Activated CD4-positive, alpha-beta T cell treated with anti-CD3 and anti-CD28 coated beads for 36 hours (primary cell): ENCODE data around the gene OPN4. TPM values are rescaled to one million over a fixed set of nuclear protein-coding genes. Genes with fewer than 3 reads are reported as not detected.

Source experiments
- ATAC-seq: fragments of 200-7000 bp; cut with Tn5 transposase; one replicate; pipeline ENCODE4 v1.10.0; 2021; ENCODE audit warnings: mild to moderate bottlenecking, moderate library complexity
- CTCF ChIA-PET: fragments of 350-600 bp; sonication (Branson Sonifier 250); formaldehyde crosslinking; loops from one replicate; lab custom pipeline; 2021; ENCODE audit warnings: antibody characterized with exemption; lab: Charles Lee
- POLR2A ChIA-PET: fragments of 350-600 bp; sonication (Branson Sonifier 250); formaldehyde crosslinking; loops from one replicate; lab custom pipeline; 2021; ENCODE audit warnings: antibody characterized with exemption, inconsistent platforms; lab: Charles Lee
- DNase-seq: peaks from one replicate; pipeline ENCODE4 v3.0.0-alpha.2; 2020
- H3K27ac Mint-ChIP-seq: one replicate; pipeline ENCODE4 v1.8.0; 2021; ENCODE audit warnings: mixed read lengths
- H3K27me3 Mint-ChIP-seq: one replicate; pipeline ENCODE4 v1.8.0; 2021; ENCODE audit warnings: mixed read lengths
- H3K36me3 Mint-ChIP-seq: one replicate; pipeline ENCODE4 v1.8.0; 2021; ENCODE audit warnings: low read depth, mixed read lengths
- H3K4me1 Mint-ChIP-seq: one replicate; pipeline ENCODE4 v1.8.0; 2021; ENCODE audit warnings: mixed read lengths
- H3K4me3 Mint-ChIP-seq: one replicate; pipeline ENCODE4 v1.8.0; 2021; ENCODE audit warnings: mild to moderate bottlenecking, moderate library complexity, mixed read lengths
- H3K9me3 Mint-ChIP-seq: one replicate; pipeline ENCODE4 v1.8.0; 2021; ENCODE audit warnings: low read depth, mixed read lengths
- intact Hi-C, 2 experiments: fragments of 100-400 bp; cut with DNase I in 1 of 2; cut with micrococcal nuclease in 1 of 2; formaldehyde crosslinking; loops; one replicate each; pipeline versions ENCODE4 v1.14.2 to v1.15.1; 2022 to 2024; cut with DNase I, micrococcal nuclease
- total RNA-seq, 2 experiments: library from RNA; stranded (reverse); gene quantifications; one replicate each; pipeline ENCODE4 v1.2.3, GENCODE V29; 2021

Gene OPN4
- total RNA-seq, 2 experiments from 2014 or later: not detected

GRCh38 chr10:86715836-86716235 lies 61.5 kb downstream of the OPN4 start:
- no peaks in the 10 kb centered on the region for H3K36me3 Mint-ChIP-seq
- intact Hi-C loops: no loop called here
- POLR2A ChIA-PET: interaction anchor here (1.4 kb wide), 1 partner anchor 380 kb away, joined by 3 read pairs; the partner anchor contains the start of gene SHLD2
- DNase-seq (no peak), ATAC-seq (no peak)
- no peaks in the 10 kb centered on the region for H3K27me3 Mint-ChIP-seq
- H3K4me1 Mint-ChIP-seq: peaks cover 5% of the 10 kb centered on the region
- CTCF ChIA-PET: interaction anchor here (0.9 kb wide), 1 partner anchor 168 kb away, joined by 5 read pairs; no protein-coding TSS in a partner anchor
- no peak overlapping the region for H3K4me3 Mint-ChIP-seq
- H3K9me3 Mint-ChIP-seq: no peaks in the 10 kb centered on the region
- no peak overlapping the region for H3K27ac Mint-ChIP-seq

Other genes with a start within 250 kb of the OPN4 start
- gene WAPL, start 132.8 kb upstream of the OPN4 start, total RNA-seq: 10 to 100 TPM; 37.4 to 43.2 TPM
- under 1 TPM; 0.05 to 0.09 TPM for gene LDB3, start 14.0 kb downstream of the OPN4 start, total RNA-seq
- 1 to 10 TPM; 8.7 to 9.0 TPM for gene BMPR1A, start 102.1 kb downstream of the OPN4 start, total RNA-seq